PC-9 (cell line): Measurements from ENCODE around the gene AKAP8.

Experiments used
- CTCF ChIP-seq: fragments of 200-600 bp; sonication (generic); conservative IDR thresholded peaks from 2 replicates; pipeline ENCODE4 v1.6.1; 2017; ENCODE audit warnings: mixed run types, antibody characterized with exemption, mild to moderate bottlenecking, moderate library complexity
- EZH2 ChIP-seq: fragments of 200-600 bp; sonication (generic); IDR thresholded peaks from 2 replicates; pipeline ENCODE4 v1.8.0; 2017; ENCODE audit warnings: antibody characterized with exemption, low read depth

- TF ChIP-seq CTCF = no peak
- no peak for TF ChIP-seq EZH2
Measured at GRCh38 chr19:15404780-15405211, 25.2 kb upstream of the AKAP8 start.
